OCI-M1 (cell line): Measurements from ENCODE around the gene PIEZO1.
A peak's percentile ranks its signal among the peaks of the same experiment; 100 is the strongest.

Experiments used
- DNase-seq: peaks from one replicate; lab custom pipeline; 2025; lab: John Stamatoyannopoulos, UW

The PIEZO1 gene

DNA sequence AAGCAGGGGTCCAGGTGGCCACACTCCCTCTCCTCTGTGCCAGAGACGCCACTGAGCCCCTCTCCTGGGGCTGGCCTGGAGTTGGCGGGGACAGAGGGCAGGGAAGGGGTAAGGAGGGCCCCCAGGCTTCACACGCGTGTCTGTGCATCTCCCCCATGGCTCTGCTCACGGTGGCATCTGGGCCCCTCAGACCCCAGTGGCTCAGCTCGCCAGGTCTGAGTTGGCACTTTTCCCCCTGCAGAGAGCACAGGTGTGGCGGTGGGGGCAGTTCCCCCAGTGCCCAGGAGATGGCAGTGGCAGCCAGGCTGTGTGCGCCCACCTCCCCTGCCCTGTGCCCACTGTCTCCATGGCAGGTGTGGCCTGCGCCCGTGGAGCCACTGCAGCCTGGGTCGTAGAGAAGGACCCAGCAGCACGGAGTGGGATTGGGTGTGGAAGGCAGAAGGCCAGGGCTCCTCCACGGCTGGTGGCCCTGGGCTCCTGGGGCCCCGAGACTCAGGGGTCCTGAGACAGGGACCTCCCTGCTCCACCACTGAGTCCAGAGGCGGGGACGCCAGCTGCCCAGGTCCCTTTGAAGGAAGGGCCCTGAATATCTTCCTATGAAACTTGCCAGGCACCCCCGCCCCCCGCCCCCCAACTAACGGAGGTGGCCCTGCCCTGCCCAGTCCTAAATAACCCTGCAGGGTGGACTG lies 31.0 kb upstream of the PIEZO1 start:
- peak; percentile 65 for DNase-seq

DNA sequence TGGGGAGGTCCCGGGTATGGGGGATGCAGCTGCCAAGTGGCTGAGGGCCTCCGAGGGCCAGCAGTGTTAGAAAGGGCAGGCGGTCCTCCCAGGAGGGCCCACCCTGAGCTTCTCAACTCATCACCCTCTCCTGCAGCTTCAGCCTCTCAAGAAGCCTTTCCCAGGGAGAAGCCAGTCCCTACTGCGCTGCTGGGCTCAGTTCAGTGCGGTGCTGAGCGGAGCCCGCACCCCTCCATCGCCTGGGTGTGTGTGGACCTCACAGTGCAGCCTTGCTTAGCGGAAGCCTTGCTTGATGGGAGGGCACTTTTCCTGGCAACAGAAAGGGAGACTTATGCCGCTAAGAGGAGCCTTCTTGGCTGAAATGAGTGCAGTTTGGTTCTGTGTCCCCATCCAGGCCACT lies 30.2 kb upstream of the PIEZO1 start:
- no peak for DNase-seq

DNA sequence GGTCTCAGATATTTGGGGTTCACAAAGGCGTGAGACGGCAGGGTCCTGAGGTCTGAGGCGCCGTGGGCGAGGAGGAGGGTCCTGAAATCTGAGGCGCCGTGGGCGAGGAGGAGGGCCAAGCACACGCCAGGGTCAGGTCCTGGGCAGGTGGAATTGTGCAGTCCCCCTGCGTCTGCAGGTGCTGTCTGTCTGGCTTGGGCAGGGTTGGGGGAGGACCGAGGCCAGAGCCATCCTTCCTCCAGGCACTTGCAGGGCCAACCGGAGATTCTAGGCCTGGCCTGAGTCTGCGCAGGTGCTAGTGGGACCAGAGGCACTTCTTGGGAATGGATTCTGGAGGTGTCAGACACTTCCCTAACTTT lies 29.1 kb upstream of the PIEZO1 start:
- no peak for DNase-seq

DNA sequence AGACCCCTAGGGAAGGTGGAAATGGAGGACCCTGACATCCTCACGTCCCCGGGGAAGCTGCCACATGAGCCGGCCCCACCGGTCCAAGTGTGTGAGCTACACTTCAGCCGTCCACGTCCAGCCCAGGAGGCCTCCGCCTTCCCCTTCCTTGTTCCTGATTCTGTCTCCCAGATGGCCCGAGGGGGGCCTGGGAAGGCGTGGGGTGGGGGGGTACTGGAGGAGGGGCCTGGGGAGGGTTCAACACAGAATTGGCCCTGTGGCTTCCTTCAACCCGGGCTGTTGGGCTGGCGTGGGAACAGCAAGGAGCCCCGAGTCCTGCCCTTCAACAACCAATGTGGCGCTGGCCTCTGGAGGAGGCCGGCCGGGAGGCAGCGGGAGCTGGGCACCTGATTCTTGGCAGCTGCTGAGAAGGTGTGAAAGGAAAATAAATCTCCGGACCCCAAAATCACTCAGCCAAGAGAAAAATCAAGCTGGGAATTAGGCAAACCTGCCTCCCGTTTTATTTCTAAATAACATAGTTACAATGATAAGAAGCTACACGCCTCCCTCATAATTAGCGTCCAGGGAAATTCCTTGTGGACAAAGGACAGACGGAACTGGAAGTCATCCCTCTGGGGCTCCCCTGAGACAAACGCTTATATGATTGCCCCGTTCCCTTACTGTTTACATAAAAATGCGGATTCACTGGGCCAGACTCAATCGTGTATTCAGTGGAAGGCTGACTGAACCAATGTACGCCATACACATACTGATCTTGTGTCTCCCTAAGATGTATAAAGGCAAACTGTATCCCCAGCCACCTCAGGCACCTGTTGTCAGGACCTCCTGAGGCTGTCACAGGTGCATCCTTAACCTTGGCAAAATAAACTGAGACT lies 28.5 kb upstream of the PIEZO1 start:
- DNase-seq, result no peak

DNA sequence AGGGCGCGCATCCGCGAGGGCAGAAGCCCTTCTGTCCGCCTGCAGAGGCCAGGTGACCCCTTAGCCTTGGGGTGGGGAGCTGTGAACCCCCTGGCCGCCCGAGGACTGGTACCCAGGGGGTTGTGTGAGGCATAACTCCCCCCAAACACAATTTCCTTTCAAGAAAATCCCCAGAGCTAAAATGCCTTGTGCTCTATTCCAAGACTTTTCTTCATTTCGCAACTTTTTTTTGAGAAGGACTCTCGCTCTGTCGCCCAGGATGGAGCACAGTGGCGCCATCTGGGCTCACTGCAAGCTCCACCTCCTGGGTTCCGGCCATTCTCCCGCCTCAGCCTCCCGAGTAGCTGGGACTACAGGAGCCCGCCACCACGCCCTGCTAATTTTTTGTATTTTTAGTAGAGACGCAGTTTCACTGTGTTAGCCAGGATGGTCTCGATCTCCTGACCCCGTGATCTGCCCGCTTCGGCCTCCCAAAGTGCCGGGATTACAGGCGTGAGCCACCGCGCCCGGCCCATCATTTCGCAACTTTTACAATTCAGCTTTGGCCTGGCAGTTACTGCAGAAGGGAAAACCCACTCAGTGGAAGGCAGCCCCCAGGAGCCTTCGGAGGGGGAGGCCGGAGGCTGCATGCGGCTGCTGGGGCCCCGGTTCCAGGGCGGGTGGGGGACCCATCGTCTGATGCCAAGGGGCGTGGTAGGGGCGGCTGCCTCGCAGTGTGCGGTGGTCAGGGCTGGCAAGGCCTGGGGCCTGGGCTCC lies 27.7 kb upstream of the PIEZO1 start:
- DNase-seq, result peak; percentile 90

DNA sequence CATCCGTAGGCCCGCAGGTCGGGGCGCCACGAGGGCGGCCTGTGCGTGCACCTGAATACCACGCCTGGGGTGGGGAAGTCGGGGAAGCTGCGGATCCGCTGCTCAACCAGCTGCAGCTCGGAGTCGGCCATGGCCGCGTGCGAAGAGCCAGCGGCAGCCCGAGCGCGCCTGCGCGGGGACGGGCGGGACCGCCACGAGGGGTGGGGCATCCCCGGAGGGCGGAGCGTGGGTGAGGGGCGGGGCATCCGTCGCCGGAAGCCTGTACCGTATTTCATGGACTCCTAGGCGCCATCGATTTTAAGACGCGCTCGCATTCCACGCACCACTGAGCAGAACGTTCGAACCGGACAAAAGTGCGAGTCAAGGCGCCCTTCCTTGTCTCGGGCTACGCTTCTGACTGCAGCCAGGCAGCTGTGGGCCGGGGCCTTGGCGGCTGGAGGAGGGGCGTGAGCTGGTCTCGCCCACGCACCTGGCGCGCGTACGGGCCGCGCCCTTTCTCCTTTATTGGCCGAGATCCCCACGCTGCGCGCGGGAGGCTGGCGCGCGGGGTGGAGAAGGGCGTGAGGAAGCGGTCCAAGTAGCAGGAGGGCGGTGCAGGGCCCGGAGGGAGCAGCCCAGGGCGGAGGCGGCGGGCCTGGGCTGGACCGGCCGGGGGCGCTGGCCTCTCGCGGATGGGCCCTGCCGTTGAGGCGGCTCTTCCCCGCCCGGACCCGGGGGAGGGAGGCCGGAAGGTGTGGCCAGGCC lies 26.9 kb upstream of the PIEZO1 start, which contains the start of gene APRT:
Gene APRT (minus strand): TSS at position 160 of the 744 bp plus-strand sequence. CDS start 29 bp downstream, at position 131.
- peak; percentile 95 for DNase-seq

DNA sequence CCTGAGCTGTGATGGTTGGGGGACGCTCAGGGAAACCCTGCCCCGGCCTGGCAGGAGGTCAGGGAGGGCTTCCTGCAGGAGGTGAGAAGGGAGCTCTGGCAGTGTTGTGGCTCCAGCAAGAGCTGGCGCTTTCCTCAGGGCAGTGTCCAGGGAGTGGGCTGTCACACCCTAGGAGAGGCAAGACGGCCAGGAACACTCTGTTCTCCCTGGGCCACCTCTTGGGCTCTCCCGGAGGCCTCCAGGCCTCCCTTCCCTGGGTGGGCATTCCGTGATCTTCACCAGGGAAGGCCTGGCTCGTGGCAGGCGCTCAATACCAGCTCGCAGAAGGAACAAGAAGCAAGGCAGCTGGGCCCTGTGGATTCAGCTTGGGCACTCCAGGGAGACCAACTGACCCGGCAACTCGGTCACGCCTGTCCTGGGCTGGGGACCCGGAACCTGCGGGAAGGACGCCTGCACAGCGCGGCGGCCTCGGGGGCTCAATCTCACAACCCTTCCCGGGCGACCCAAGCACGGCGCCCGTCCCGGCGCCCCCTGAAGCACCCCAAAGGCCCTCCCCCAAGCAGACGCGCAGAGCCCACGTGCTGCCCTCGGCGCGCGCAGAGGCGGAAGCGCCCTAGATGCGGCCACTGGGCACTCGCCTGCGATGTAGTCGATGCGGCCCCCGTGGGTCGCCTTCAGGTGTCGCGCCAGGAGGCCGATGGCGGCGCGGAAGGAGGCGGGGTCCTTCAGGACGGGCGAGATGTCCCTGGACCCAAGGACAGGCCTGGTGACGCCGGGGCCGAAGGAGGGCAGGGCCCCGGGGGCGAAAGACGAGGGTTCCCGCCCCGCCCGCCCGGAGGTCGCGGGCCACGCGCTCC lies 26.1 kb upstream of the PIEZO1 start:
- DNase-seq, result peak; percentile 81

DNA sequence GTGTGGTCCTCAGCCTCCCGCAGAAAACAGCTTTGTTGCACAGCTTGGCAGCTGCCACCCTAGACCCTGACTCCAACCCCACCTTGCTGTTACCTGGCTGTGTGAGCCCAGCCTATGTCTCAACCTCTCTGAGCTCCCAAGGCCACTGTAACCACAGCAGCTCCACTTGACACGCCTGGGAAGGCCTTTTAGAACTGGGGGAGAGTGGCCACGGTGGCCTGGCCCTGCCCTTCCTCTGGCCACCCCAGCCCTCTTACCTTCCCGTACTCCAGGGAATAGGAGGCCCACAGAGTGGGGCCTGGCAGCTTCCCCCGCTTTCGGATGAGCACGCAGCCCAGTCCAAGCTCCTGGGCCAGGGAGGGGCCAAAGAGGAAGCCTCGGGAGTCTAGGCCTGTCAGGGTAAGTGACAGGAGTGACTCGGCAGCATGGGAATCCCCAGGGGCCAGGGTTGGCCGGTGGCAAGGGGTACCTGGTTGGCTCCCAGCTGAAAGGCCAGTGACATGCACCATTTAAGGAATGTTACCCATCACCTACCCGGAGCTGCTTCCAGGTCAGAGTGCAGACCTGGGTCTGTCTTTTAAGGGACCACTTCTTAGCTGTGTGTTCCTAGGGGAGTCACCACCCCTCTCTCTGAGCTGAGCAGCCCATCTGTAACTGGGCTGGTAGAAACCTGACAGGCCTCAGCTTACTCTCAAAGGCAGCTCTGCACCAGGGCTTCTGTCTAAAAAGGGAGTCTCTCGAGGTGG lies 25.3 kb upstream of the PIEZO1 start:
- peak; percentile 62 for DNase-seq

DNA sequence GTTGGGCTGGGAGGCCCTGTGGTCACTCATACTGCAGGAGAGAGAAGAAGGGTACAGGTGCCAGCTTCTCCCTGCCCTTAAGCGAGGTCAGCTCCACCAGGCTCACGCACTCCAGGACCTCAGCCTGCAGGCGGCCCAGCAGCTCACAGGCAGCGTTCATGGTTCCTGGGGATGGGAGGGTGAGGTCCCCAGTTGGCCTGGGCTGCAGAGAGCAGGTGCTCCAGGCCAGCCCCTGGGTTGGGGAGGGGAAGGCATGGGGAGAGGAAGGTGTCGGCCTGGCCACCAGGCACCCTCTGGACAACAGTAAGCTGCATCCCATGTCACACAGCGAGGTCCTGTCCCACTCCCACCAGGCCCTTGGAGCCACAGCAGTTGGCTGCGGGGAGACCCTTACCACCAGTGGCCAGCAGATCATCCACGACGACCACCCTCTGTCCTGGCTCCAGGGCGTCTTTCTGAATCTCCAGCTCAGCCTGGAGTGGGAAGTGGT lies 24.7 kb upstream of the PIEZO1 start:
- no peak for DNase-seq

DNA sequence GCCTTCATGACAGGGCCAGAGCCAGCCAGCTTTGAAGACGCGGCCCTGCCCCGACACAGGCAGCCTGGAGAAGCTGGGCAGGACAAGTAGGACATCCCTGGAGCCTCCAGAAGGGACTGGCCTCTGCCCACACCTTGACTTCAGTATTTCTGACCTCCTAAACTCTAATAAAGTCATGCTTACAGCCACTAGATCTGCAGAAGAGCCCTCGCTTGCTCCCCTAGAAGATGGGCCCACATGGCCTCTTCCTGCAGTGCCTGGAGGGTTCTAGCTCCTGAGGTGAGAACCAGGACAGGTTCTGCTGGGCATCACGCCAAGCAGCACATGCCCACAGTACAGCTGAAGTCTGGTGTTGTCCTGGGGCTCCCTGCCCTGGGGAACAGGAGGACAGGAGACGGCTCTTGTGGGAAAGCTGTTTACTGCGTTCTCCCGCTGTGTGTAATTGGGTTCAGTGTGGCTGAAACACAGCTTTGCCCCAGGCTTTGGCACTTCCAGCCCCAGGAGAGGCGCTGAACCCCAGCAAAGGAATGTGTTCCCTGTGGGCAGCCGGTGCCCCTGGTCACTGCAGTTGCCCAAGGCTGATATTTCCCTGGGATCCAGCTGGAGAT lies 24.2 kb upstream of the PIEZO1 start:
- DNase-seq, result peak; percentile 26

DNA sequence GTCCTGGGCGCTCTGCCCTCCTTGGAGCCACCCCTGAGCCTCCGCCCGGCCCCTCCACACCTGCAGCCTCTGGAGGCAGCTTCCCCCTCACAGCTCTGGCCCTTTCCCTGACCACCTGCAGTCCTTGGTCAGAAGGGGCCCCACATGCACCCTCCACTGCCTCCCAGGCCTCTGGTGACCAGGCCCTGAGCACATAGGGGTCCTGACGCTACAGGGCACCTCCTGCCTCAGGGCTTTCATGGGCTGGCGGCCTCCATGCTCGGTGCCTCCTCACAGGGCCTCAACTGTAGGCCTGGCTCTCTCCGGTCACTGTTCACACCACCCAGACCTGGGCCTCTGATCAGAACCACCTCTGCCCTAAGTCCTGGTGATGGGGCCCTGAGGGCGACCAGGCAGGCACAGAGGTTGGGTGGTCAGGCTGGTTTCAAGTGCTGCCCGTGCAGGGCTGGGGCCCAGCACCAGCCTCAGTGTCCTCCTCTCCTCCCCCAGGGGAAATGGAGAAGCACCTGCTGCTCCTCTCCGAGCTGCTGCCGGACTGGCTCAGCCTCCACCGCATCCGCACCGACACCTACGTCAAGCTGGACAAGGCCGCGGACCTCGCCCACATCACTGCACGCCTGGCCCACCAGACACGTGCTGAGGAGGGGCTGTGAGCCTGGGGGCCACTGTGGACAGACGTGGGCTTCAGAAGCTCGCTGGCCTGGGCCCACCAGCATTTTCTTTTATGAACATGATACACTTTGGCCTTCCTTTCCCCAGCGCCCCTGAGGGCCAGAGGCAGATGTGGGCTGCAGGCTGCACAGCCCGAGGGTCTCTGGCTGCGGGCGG lies 22.8 kb upstream of the PIEZO1 start:
- no peak for DNase-seq

DNA sequence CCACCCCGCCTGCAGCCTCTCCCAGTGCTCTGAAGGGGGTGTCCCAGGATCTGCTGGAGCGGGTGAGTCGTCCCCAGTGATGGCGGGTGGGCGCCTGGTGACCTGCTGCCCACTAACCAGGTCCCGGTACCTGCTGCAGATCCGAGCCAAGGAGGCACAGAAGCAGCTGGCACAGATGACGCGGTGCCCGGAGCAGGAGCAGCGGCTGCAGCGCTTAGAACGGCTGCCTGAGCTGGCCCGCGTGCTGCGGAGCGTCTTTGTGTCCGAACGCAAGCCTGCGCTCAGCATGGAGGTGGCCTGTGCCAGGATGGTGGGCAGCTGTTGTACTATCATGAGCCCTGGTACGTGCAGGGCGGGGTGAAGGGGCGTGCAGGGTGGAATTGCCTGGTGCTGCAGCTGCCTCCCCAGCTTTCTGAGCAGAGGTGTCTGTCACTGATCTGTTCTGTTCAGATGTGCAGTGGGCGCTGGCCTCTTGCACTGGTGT lies 22.2 kb upstream of the PIEZO1 start:
- no peak for DNase-seq

DNA sequence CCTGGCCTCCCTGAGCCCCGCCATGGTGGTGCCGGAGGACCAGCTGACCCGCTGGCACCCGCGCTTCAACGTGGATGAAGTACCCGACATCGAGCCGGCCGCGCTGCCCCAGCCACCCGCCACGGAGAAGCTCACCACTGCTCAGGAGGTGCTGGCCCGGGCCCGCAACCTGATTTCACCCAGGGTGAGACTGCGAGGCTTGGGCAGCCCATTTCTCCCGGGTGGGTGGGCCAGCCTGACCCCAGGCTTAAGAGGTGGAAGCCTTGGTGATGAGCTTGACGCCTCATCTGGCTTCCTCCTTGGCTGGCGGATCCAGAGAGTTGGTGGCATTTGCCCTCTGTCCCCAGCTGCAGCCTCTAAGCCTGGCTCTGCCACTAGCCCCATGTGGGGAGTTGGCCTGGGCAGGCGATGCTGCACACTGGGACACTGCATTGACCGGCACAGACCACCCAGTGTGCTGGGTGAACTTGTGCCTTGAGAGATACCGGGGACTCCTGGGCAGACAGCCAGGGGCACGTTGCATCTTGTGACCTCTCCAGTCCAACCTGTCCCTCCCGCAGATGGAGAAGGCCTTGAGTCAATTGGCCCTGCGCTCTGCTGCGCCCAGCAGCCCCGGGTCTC lies 21.6 kb upstream of the PIEZO1 start:
- DNase-seq, result no peak

DNA sequence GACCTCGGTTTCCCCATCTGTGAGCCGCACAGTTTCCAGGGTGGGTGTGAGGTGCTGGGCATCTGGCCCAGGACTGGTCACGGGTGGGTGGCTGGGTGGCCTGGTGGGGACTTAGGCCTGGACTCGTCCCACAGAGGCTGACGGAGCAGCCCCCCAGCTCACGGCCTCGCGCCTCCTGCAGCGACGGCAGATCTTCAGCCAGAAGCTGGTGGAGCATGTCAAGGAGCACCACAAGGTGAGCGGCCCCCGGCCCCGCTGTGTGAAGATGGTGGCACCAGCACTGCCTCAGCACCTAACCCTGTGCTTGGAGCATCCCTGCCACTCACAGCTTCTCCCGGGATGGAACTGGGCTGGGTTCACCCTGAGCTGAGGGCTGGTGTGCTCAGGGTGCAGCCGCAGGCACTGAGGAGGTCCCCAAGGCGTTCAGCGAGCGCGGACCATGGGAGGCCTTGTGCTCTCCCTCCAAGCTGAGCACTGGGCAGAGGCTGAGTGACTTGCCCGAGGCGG lies 20.9 kb upstream of the PIEZO1 start:
- no peak for DNase-seq

DNA sequence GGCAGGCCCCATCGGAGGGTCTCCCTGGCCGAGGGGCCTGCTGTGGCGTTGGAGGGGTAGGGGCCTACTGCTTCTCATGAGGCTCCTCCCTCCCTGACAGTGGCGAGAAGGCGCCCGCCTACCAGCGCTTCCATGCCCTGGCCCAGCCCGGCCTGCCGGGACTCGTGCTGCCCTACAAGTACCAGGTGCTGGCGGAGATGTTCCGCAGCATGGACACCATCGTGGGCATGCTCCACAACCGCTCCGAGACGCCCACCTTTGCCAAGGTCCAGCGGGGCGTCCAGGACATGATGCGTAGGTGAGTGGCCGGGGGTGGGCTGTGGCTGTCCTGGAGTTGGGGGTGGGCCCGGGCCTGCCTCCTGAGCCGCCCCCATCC lies 20.3 kb upstream of the PIEZO1 start:
- no peak for DNase-seq

DNA sequence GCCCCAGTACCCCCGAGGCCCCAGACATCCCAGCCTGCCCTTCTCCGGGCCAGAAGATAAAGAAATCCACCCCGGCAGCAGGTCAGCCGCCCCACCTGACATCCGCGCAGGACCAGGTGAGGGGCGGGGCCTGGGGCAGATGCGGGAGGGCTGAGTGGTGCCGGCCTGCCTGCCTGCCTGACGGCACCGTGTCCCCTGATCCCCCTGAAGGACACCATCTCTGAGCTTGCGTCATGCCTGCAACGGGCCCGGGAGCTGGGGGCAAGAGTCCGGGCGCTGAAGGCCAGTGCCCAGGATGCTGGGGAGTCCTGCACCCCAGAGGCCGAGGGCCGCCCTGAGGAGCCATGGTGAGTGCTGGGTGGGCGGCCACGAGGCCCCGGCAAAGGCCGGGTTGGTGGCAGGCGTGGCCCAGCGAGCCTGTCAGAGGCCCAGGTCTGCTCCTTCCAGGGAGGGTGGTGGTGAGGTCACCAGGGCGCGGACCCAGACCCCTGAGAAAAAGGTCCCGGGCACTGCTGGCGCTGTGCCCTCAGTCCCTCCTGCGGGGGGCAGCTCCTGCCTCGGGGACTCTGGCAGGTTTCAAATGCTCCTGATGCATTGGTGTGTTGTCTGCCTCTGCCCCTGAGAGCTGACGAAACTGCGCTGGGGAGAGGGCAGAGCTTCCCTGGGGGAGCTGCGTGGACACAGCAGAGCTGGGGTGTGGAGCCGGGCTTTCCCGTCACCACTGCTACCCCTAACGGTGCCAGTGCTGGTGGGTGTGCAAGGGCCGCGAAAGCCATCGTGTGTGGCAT lies 19.7 kb upstream of the PIEZO1 start:
- no peak for DNase-seq

DNA sequence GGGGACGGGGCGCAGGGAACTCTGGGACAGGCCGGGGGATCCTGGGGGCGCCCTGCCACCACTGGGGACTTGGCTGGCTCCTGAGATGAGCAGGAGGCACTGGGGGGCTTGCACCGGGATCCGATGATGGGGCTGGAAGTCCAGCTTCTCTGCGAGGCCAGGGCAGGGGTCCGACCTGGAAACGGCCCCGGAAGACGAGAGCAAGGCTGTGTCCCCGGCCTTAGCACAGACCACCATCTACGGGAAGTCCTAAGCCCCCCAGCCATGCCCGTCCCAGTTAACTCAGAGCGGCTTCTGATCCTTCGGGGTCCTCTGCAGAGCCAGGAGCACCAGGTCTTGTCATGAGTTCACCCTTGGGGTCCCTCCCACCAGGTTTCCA lies 19.1 kb upstream of the PIEZO1 start:
- no peak for DNase-seq
